Ascending aorta (tissue), 2 donors: Measurements from ENCODE around the gene SNTG2. TPM values are rescaled to one million over a fixed set of nuclear protein-coding genes. Genes with fewer than 3 reads are reported as not detected.

Experiments
- DNase-seq, 2 donors: peaks; one replicate each; pipeline ENCODE4 v3.0.0-alpha.2; 2019; ENCODE audit warnings: low spot score in 2 of 2
- H3K27ac ChIP-seq, 2 donors: fragments of 200-600 bp; sonication (generic); one replicate each; pipeline ENCODE4 v1.5.1; 2016 to 2017; ENCODE audit warnings: mild to moderate bottlenecking in 1 of 2
- H3K27me3 ChIP-seq: fragments of 200-600 bp; sonication (generic); one replicate; pipeline ENCODE4 v1.5.1; 2017
- H3K36me3 ChIP-seq, 2 donors: fragments of 200-600 bp; sonication (generic); one replicate each; pipeline ENCODE4 v1.5.1; 2016
- H3K4me1 ChIP-seq, 2 donors: fragments of 200-600 bp; sonication (generic); one replicate each; pipeline ENCODE4 v1.5.1; 2016 to 2017; ENCODE audit warnings: mild to moderate bottlenecking in 1 of 2
- H3K4me3 ChIP-seq, 2 donors: fragments of 200-600 bp; sonication (generic); one replicate each; pipeline ENCODE4 v1.5.1; 2016 to 2017; ENCODE audit warnings: mild to moderate bottlenecking in 1 of 2
- H3K9me3 ChIP-seq, 2 donors: fragments of 200-600 bp; sonication (generic); one replicate each; pipeline ENCODE4 v1.5.1; 2016
- intact Hi-C: fragments of 100-400 bp; cut with DNase I; formaldehyde crosslinking; loops from one replicate; pipeline ENCODE4 v1.15.1; 2023
- total RNA-seq: library from RNA; depleted of rRNA; stranded (reverse); fragments of >200 nt; gene quantifications from one replicate; pipeline ENCODE4 v1.1.0, GENCODE V29; 2016
- TF ChIP-seq, protein P1 (sequence below), 3 experiments: fragments of 200-600 bp in 2 of 3; fragments of 450-650 bp in 1 of 3; sonication (generic) in 2 of 3; IDR thresholded peaks; one replicate each; pipeline ENCODE4 v1.5.1; 2016 to 2019; ENCODE audit warnings: antibody characterized with exemption in 3 of 3, mild to moderate bottlenecking in 1 of 3, moderate library complexity in 1 of 3

Gene SNTG2
- total RNA-seq, 1 donor from 2014 or later = 9.9 TPM

- Histone ChIP-seq H3K4me3 (no peak overlapping the region), H3K9me3 (no peaks in the 10 kb centered on the region), H3K36me3 (no peaks in the 10 kb centered on the region), H3K27ac (no peak overlapping the region), H3K4me1 (no peaks in the 10 kb centered on the region), H3K27me3 (no peaks in the 10 kb centered on the region)
- intact Hi-C loops = no loop called here
- TF ChIP-seq, protein P1, sequence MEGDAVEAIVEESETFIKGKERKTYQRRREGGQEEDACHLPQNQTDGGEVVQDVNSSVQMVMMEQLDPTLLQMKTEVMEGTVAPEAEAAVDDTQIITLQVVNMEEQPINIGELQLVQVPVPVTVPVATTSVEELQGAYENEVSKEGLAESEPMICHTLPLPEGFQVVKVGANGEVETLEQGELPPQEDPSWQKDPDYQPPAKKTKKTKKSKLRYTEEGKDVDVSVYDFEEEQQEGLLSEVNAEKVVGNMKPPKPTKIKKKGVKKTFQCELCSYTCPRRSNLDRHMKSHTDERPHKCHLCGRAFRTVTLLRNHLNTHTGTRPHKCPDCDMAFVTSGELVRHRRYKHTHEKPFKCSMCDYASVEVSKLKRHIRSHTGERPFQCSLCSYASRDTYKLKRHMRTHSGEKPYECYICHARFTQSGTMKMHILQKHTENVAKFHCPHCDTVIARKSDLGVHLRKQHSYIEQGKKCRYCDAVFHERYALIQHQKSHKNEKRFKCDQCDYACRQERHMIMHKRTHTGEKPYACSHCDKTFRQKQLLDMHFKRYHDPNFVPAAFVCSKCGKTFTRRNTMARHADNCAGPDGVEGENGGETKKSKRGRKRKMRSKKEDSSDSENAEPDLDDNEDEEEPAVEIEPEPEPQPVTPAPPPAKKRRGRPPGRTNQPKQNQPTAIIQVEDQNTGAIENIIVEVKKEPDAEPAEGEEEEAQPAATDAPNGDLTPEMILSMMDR (IDR thresholded peaks at IDR 0.05) = no peak
- DNase-seq = no peak
Measured at GRCh38 chr2:1265454-1265853, 314.8 kb downstream of the SNTG2 start.

DNA sequence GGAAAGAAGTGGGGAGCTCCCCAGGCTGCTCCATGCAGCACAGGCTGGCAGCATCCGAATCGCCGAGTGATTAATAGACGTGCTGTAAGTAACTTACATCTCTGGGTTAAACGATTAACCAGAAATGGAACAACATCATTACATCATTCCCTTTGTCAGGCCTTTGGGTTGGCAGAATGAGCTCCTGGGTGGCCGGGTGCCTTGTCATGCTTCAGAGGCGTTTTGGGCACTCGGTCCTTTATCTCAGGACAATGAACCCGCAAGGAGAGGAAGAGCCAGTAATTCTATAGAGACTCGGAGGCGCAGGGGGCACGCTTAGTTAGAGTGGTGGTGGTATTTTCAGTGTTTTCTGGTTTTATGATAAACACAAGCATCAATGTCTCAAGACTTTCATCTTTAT is 315.7 kb downstream of the SNTG2 start:
- Histone ChIP-seq H3K27me3 (no peaks in the 10 kb centered on the region), H3K4me1 (no peaks in the 10 kb centered on the region), H3K4me3 (no peak overlapping the region), H3K27ac (no peak overlapping the region), H3K9me3 (no peaks in the 10 kb centered on the region), H3K36me3 (no peaks in the 10 kb centered on the region)
- DNase-seq = no peak
- intact Hi-C loops = no loop called here
- TF ChIP-seq, protein P1 (IDR thresholded peaks at IDR 0.05) = no peak

DNA sequence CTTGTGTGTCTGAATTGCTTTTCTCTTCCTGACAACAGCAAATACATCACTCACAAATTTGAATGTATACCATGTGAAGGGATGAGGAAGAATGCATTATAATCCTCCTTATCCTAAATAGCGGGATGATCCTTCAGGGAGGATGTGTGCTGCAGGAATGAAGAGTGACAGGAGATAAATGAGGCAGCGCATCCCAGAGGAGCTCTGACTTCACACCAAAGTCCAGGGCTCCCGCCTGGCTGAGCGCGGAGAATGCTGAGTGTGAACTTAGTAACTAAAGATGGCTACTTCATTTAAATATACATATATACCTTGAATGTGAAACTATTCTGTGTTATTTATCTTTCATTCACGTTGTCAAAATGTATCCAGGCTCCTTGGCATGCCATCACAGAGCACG is 317.4 kb downstream of the SNTG2 start:
- no peaks in the 10 kb centered on the region for H3K9me3 ChIP-seq
- TF ChIP-seq, protein P1 (IDR thresholded peaks at IDR 0.05) = no peak

GRCh38 chr2:1269812-1270211 is 319.2 kb downstream of the SNTG2 start:
- intact Hi-C loops = no loop called here

More for the DNA sequence above, 317.4 kb downstream of the SNTG2 start:
- intact Hi-C loops = no loop called here
- Histone ChIP-seq H3K4me3 (no peak overlapping the region), H3K27ac (no peak overlapping the region), H3K36me3 (no peaks in the 10 kb centered on the region), H3K27me3 (no peaks in the 10 kb centered on the region), H3K4me1 (no peaks in the 10 kb centered on the region)
- no peak for DNase-seq

GRCh38 chr2:1272835-1273234 is 322.2 kb downstream of the SNTG2 start:
- intact Hi-C loops = no loop called here
- DNase-seq = no peak

More at GRCh38 chr2:1269812-1270211, 319.2 kb downstream of the SNTG2 start:
- H3K36me3 ChIP-seq = no peaks in the 10 kb centered on the region
- H3K4me1 ChIP-seq = no peaks in the 10 kb centered on the region
- H3K27me3 ChIP-seq = no peaks in the 10 kb centered on the region
- H3K9me3 ChIP-seq = no peaks in the 10 kb centered on the region
- H3K4me3 ChIP-seq = no peak overlapping the region
- TF ChIP-seq, protein P1 (IDR thresholded peaks at IDR 0.05) = no peak
- no peak overlapping the region for H3K27ac ChIP-seq
- no peak for DNase-seq

More at GRCh38 chr2:1272835-1273234, 322.2 kb downstream of the SNTG2 start:
- Histone ChIP-seq H3K27me3 (no peaks in the 10 kb centered on the region), H3K4me1 (no peaks in the 10 kb centered on the region), H3K4me3 (no peak overlapping the region), H3K36me3 (no peaks in the 10 kb centered on the region), H3K9me3 (no peaks in the 10 kb centered on the region), H3K27ac (no peak overlapping the region)
- TF ChIP-seq, protein P1 (IDR thresholded peaks at IDR 0.05) = no peak
